Inflammatory macrophage (primary cell): ENCODE data around the gene NDUFA11.
"Not testable (repeated sequence)": the region's sequence is repeated elsewhere in the genome, so short reads cannot be mapped to it uniquely, and the experiment has no call there.

Experiments
- DNase-seq, 2 donors: peaks; one replicate each; pipeline ENCODE4 v3.0.0-alpha.2; 2020 to 2022

Gene NDUFA11

DNA sequence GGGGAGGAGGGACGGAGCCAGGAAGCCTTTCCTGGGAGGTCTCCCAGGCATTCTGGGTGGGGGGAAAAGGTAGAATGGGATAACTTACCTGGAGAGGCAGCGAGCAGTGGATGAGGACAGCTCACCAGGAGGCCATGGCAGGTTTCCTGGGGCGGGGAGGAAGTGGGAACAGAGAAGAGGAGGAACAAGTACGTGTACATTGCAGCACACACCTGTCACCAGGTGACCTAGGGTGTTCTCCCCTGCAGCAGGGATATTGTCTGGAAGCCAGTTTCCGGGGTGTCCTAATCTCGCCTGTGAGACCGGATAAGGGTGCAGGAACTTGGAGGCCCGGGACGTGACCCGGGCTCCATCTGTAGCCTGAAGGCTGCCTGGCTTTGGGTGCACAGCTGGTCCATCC is 52.3 kb downstream of the NDUFA11 start, which contains the start of gene FUT3:
Gene FUT3 (minus strand): TSS at position 148 of the 400 bp plus-strand sequence.
- no peak for DNase-seq

GRCh38 chr19:5850743-5851293 is 52.8 kb downstream of the NDUFA11 start:
- DNase-seq = no peak

- no peak for DNase-seq
These were observed 53.4 kb downstream of the NDUFA11 start for GRCh38 chr19:5850189-5850588.

DNA sequence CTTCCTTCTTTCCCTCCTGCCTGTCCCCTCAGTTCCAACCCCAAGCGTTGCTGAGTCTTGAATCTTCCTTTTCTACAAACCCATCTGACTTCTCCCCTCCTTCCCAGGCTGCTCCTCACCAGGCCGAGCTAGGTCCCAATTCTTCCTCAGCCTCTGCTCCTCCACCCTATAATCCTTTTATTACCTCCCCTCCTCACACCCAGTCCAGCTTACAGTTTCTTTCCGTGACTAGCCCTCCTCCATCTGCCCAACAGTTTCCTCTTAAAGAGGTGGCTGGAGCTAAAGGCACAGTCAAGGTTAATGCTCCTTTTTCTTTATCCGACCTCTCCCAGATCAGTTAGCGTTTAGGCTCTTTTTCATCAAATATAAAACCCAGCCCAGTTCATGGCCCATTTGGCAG is 55.0 kb downstream of the NDUFA11 start:
- not testable (repeated sequence) for DNase-seq

GRCh38 chr19:5847846-5848245 is 55.7 kb downstream of the NDUFA11 start:
- not testable (repeated sequence) for DNase-seq
